ENCODE measurements around the gene LAMTOR3.

The LAMTOR3 gene

DNA sequence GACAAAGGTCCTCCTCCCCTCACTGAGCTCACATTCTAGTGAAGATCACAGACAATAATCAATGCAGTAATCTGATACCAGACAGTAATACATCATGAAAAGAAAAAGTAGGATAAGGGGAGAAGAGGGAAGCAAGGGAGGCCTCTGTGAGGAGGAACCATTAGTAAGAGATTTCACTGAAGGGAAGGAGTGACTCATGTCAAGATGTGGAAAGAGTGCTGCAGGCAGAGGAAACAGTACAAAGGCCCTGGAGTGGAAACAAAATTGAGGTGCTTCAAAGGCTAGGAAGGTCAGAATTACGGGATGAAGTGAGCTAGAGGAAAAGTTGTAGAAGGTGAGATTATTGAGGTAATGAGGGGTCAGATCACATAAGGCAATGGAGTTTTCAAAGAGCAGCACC, 38.1 kb downstream of the LAMTOR3 start:
- H3K36me3 ChIP-seq (ENCODE audit: control insufficient read depth in 4 of 4, insufficient read depth in 4 of 4, low read length in 3 of 4) = peaks cover 0 to 16% (median 12%) of the 10 kb centered on the region in 4 experiments
- H3K27ac ChIP-seq (ENCODE audit: insufficient read depth in 1 of 2, low read depth in 1 of 2, low read length in 2 of 2, poor library complexity in 1 of 2, severe bottlenecking in 2 of 2) = peak overlapping the region; percentile 34 to 67
- no peaks in the 10 kb centered on the region for H3K27me3 ChIP-seq (replicated peaks in 2 of 5; ENCODE audit: control insufficient read depth in 4 of 5, insufficient read depth in 5 of 5, low read length in 4 of 5)
- ChIA-PET POLR2A (no interaction called here), CTCF (interaction anchor here (0.9 to 1.6 kb wide), 5 partner anchors 9 to 47 kb away, joined by 3 to 6 read pairs (median 3); partner anchors contain the start of gene DAPP1)
- peaks cover 20 to 54% (median 28%) of the 10 kb centered on the region in 4 experiments for H3K4me1 ChIP-seq (ENCODE audit: control extremely low read depth in 1 of 4, control insufficient read depth in 4 of 4, insufficient read depth in 4 of 4, low read length in 3 of 4)
- no peaks in the 10 kb centered on the region for H3K9me3 ChIP-seq (ENCODE audit: control extremely low read depth in 1 of 5, control insufficient read depth in 4 of 5, insufficient read depth in 2 of 5, low read depth in 1 of 5, low read length in 4 of 5)
- peak in 2 of 3 donors; percentile 65 to 77 for DNase-seq
- WGBS (ENCODE audit: insufficient coverage) = 62% methylated on average over 1 of the region's 1 CpG
- H3K4me3 ChIP-seq (ENCODE audit: control insufficient read depth in 1 of 7, extremely low read depth in 1 of 7, insufficient read depth in 4 of 7, low read depth in 2 of 7, low read length in 6 of 7) = peak overlapping the region in 2 of 7 experiments; percentile 36

DNA sequence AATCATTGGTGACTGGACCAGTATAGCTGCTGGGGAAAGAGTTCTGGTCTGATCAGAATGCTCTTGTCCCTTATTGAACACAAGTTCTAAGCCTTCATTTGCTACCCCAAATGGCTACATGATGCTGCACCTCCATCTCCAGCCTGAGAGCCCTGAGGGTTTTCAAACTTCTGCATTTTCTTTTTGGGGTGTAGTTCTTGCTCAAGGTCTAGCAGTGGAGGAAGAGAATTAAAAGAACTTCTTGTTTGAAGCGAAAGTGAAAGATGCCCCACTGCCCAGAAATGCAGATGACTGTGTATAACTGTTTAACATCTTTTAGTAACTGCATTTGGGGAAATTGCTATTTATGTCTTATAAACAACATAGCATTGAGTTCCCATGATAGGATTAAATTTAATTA, 38.5 kb downstream of the LAMTOR3 start:
- peak; percentile 66 to 95 (median 93) for DNase-seq
- ChIA-PET CTCF (interaction anchor here (0.7 to 1.6 kb wide), 4 partner anchors 8 to 47 kb away, joined by 3 to 6 read pairs (median 4); partner anchors contain the start of gene DAPP1), POLR2A (no interaction called here)
- peak overlapping the region in 3 of 7 experiments; percentile 5 to 36 (median 36) for H3K4me3 ChIP-seq (ENCODE audit: control insufficient read depth in 1 of 7, extremely low read depth in 1 of 7, insufficient read depth in 4 of 7, low read depth in 2 of 7, low read length in 6 of 7)
- H3K36me3 ChIP-seq (ENCODE audit: control insufficient read depth in 4 of 4, insufficient read depth in 4 of 4, low read length in 3 of 4) = peaks cover 0 to 16% (median 12%) of the 10 kb centered on the region in 4 experiments
- peak overlapping the region; percentile 34 to 67 for H3K27ac ChIP-seq (ENCODE audit: insufficient read depth in 1 of 2, low read depth in 1 of 2, low read length in 2 of 2, poor library complexity in 1 of 2, severe bottlenecking in 2 of 2)
- H3K4me1 ChIP-seq (ENCODE audit: control extremely low read depth in 1 of 4, control insufficient read depth in 4 of 4, insufficient read depth in 4 of 4, low read length in 3 of 4) = peaks cover 20 to 49% (median 26%) of the 10 kb centered on the region in 4 experiments
- no peaks in the 10 kb centered on the region for H3K27me3 ChIP-seq (replicated peaks in 2 of 5; ENCODE audit: control insufficient read depth in 4 of 5, insufficient read depth in 5 of 5, low read length in 4 of 5)
- WGBS (ENCODE audit: insufficient coverage) = no CpG with 5 or more reads among the region's 1 CpG
- H3K9me3 ChIP-seq (ENCODE audit: control extremely low read depth in 1 of 5, control insufficient read depth in 4 of 5, insufficient read depth in 2 of 5, low read depth in 1 of 5, low read length in 4 of 5) = no peaks in the 10 kb centered on the region

DNA sequence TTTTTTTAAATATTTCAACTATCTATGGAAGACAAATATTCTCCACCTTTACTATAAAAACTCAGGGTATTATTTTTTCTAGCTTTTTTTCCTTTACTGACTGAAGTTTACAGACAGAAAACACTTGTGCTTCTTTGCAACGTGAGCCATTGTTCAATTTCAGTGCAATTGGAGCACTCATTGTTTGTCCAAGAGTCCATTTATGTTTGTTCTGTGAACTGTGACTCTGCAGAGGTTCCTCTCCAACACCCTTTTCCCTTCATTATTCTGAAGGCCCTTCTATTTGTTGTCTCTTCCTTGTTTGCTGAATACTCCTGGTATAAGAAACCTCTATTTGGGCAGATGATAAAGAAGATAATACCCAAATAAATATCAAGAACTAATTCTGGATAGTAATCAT, 40.2 kb downstream of the LAMTOR3 start:
- Histone ChIP-seq H3K27me3 (replicated peaks in 2 of 5; ENCODE audit: control insufficient read depth in 4 of 5, insufficient read depth in 5 of 5, low read length in 4 of 5) (no peaks in the 10 kb centered on the region), H3K36me3 (ENCODE audit: control insufficient read depth in 4 of 4, insufficient read depth in 4 of 4, low read length in 3 of 4) (peaks cover 0 to 14% (median 12%) of the 10 kb centered on the region in 4 experiments), H3K27ac (ENCODE audit: insufficient read depth in 1 of 2, low read depth in 1 of 2, low read length in 2 of 2, poor library complexity in 1 of 2, severe bottlenecking in 2 of 2) (no peak overlapping the region), H3K9me3 (ENCODE audit: control extremely low read depth in 1 of 5, control insufficient read depth in 4 of 5, insufficient read depth in 2 of 5, low read depth in 1 of 5, low read length in 4 of 5) (no peaks in the 10 kb centered on the region), H3K4me1 (ENCODE audit: control extremely low read depth in 1 of 4, control insufficient read depth in 4 of 4, insufficient read depth in 4 of 4, low read length in 3 of 4) (peaks cover 20 to 36% (median 26%) of the 10 kb centered on the region in 4 experiments), H3K4me3 (ENCODE audit: control insufficient read depth in 1 of 7, extremely low read depth in 1 of 7, insufficient read depth in 4 of 7, low read depth in 2 of 7, low read length in 6 of 7) (no peak overlapping the region)
- WGBS (ENCODE audit: insufficient coverage) = no CpG with 5 or more reads among the region's 1 CpG
- CTCF ChIA-PET = interaction anchor here (1.3 to 2.4 kb wide), 2 partner anchors 11 to 24 kb away, joined by 6 to 7 read pairs; no protein-coding TSS in a partner anchor
- no peak for DNase-seq
- POLR2A ChIA-PET = no interaction called here

DNA sequence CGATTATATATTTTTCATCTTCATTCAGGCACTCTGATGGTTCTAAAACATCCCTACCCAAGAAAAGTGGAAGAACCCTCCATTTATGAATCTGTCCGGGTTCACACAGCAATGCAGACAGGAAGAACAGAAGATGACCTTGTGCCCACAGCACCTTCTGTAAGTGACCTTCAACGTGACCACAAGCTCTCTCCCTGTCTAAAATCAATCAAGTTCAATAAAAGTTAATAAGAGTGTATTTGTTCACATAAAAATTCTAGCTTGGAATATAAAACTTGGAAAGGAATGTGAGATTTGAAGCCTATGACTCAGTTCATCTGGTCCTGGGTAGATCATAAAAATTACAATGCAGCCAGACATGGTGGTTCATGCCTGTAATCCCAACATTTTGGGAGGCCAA, 41.0 kb downstream of the LAMTOR3 start:
- Histone ChIP-seq H3K36me3 (ENCODE audit: control insufficient read depth in 4 of 4, insufficient read depth in 4 of 4, low read length in 3 of 4) (peaks cover 0 to 14% (median 12%) of the 10 kb centered on the region in 4 experiments), H3K27me3 (replicated peaks in 2 of 5; ENCODE audit: control insufficient read depth in 4 of 5, insufficient read depth in 5 of 5, low read length in 4 of 5) (no peaks in the 10 kb centered on the region), H3K4me1 (ENCODE audit: control extremely low read depth in 1 of 4, control insufficient read depth in 4 of 4, insufficient read depth in 4 of 4, low read length in 3 of 4) (peaks cover 20 to 36% (median 26%) of the 10 kb centered on the region in 4 experiments), H3K4me3 (ENCODE audit: control insufficient read depth in 1 of 7, extremely low read depth in 1 of 7, insufficient read depth in 4 of 7, low read depth in 2 of 7, low read length in 6 of 7) (no peak overlapping the region), H3K27ac (ENCODE audit: insufficient read depth in 1 of 2, low read depth in 1 of 2, low read length in 2 of 2, poor library complexity in 1 of 2, severe bottlenecking in 2 of 2) (no peak overlapping the region), H3K9me3 (ENCODE audit: control extremely low read depth in 1 of 5, control insufficient read depth in 4 of 5, insufficient read depth in 2 of 5, low read depth in 1 of 5, low read length in 4 of 5) (no peaks in the 10 kb centered on the region)
- ChIA-PET POLR2A (no interaction called here), CTCF (interaction anchor here (2.2 to 2.4 kb wide), 2 partner anchors 23 to 42 kb away, joined by 7 read pairs; no protein-coding TSS in a partner anchor)
- DNase-seq = no peak
- WGBS (ENCODE audit: insufficient coverage) = 100% methylated on average over 2 of the region's 3 CpGs

DNA sequence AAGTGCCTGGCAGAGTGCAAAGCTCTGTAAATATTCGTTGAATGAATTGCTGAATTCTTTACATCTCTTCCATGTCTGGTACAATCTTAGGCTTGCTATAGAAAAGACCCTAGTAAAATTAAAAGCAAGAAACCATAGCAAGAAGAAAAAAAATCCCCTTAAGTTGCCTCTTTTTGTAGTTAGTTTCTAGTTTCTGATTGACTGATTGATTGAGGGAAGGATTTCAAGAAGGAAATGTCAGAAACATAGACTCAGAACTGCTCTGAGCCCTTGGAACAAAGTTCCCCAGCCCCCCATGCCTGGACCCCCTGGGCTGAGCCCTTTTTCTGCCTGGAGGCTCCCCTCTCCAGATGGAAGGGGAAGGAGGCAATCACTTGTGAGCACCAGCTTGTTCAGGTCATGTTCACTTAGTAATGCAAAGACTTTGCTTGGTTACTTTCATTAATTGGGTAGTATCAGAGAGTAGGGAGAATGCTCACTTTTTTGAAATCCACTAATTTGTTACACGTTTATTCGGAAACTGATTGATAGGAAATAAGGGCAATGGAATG, 42.0 kb downstream of the LAMTOR3 start:
- peaks cover 18 to 32% (median 26%) of the 10 kb centered on the region in 4 experiments for H3K4me1 ChIP-seq (ENCODE audit: control extremely low read depth in 1 of 4, control insufficient read depth in 4 of 4, insufficient read depth in 4 of 4, low read length in 3 of 4)
- POLR2A ChIA-PET = no interaction called here
- no peak overlapping the region for H3K4me3 ChIP-seq (ENCODE audit: control insufficient read depth in 1 of 7, extremely low read depth in 1 of 7, insufficient read depth in 4 of 7, low read depth in 2 of 7, low read length in 6 of 7)
- 93% methylated on average over 2 of the region's 3 CpGs for WGBS (ENCODE audit: insufficient coverage)
- DNase-seq = no peak
- H3K27ac ChIP-seq (ENCODE audit: insufficient read depth in 1 of 2, low read depth in 1 of 2, low read length in 2 of 2, poor library complexity in 1 of 2, severe bottlenecking in 2 of 2) = no peak overlapping the region
- CTCF ChIA-PET = interaction anchor here (2.2 to 2.4 kb wide), 2 partner anchors 22 to 41 kb away, joined by 7 read pairs; no protein-coding TSS in a partner anchor
- H3K27me3 ChIP-seq (replicated peaks in 2 of 5; ENCODE audit: control insufficient read depth in 4 of 5, insufficient read depth in 5 of 5, low read length in 4 of 5) = no peaks in the 10 kb centered on the region
- H3K36me3 ChIP-seq (ENCODE audit: control insufficient read depth in 4 of 4, insufficient read depth in 4 of 4, low read length in 3 of 4) = peaks cover 0 to 14% (median 12%) of the 10 kb centered on the region in 4 experiments
- no peaks in the 10 kb centered on the region for H3K9me3 ChIP-seq (ENCODE audit: control extremely low read depth in 1 of 5, control insufficient read depth in 4 of 5, insufficient read depth in 2 of 5, low read depth in 1 of 5, low read length in 4 of 5)

DNA sequence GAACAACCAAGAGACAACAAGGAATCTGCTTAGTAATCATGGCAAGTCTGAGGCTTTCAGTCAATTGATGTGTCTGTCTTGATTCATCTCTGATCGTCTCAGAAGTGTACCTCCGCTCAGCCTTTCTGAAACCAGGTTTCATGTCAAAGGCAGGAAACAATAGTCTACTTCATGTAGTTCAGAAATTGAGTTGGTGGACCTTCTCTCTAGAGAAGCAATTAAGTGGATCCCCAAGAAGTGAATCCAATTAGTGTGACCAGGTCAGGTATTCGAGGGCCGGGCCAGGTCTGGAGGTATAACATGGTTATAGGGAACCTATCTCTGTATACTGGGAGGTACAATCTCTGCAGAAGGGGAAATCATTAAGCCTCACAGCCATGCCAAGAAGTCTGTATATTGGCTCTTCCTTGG, 45.6 kb downstream of the LAMTOR3 start:
- Histone ChIP-seq H3K4me1 (ENCODE audit: control extremely low read depth in 1 of 4, control insufficient read depth in 4 of 4, insufficient read depth in 4 of 4, low read length in 3 of 4) (peaks cover 12 to 20% (median 18%) of the 10 kb centered on the region in 4 experiments), H3K27me3 (replicated peaks in 2 of 5; ENCODE audit: control insufficient read depth in 4 of 5, insufficient read depth in 5 of 5, low read length in 4 of 5) (no peaks in the 10 kb centered on the region), H3K4me3 (ENCODE audit: control insufficient read depth in 1 of 7, extremely low read depth in 1 of 7, insufficient read depth in 4 of 7, low read depth in 2 of 7, low read length in 6 of 7) (no peak overlapping the region), H3K27ac (ENCODE audit: insufficient read depth in 1 of 2, low read depth in 1 of 2, low read length in 2 of 2, poor library complexity in 1 of 2, severe bottlenecking in 2 of 2) (no peak overlapping the region), H3K9me3 (ENCODE audit: control extremely low read depth in 1 of 5, control insufficient read depth in 4 of 5, insufficient read depth in 2 of 5, low read depth in 1 of 5, low read length in 4 of 5) (no peaks in the 10 kb centered on the region), H3K36me3 (ENCODE audit: control insufficient read depth in 4 of 4, insufficient read depth in 4 of 4, low read length in 3 of 4) (peaks cover 0 to 11% (median 8%) of the 10 kb centered on the region in 4 experiments)
- 98% methylated on average over 4 of the region's 4 CpGs for WGBS (ENCODE audit: insufficient coverage)
- DNase-seq = no peak
- ChIA-PET CTCF (interaction anchor here (2.1 kb wide), 1 partner anchor 37 kb away, joined by 10 read pairs; no protein-coding TSS in a partner anchor), POLR2A (no interaction called here)

DNA sequence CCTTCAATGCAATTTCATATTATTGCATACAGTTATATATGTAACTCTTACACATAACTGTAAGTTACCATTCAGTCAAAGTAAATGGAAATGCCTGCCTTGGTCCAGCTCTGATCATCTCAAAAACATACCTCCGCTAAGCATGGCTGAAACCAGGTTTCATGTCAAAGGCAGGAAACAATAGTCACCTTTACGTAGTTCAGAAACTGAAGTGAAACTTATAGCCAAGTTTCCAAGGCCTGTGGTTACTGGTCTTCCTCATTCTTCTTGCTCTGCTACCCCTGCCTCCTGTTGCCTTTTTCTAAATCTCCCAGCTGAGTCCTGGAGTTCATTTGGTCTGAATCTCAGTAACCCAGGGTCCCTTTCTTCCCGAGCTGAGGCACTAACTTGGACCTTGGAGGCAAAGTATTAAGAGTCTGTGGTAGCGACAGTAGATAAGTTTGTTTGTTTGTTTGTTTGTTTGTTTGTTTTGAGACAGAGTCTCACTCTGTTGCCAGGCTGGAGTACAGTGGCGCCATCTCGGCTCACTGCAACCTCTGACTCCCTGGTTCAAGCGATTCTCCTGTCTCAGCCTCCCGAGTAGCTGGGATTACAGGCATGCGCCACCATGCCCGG, 46.8 kb downstream of the LAMTOR3 start:
- Histone ChIP-seq H3K27me3 (replicated peaks in 2 of 5; ENCODE audit: control insufficient read depth in 4 of 5, insufficient read depth in 5 of 5, low read length in 4 of 5) (no peaks in the 10 kb centered on the region), H3K36me3 (ENCODE audit: control insufficient read depth in 4 of 4, insufficient read depth in 4 of 4, low read length in 3 of 4) (peaks cover 0 to 9% (median 4%) of the 10 kb centered on the region in 4 experiments), H3K4me1 (ENCODE audit: control extremely low read depth in 1 of 4, control insufficient read depth in 4 of 4, insufficient read depth in 4 of 4, low read length in 3 of 4) (peaks cover 12 to 20% (median 18%) of the 10 kb centered on the region in 4 experiments), H3K4me3 (ENCODE audit: control insufficient read depth in 1 of 7, extremely low read depth in 1 of 7, insufficient read depth in 4 of 7, low read depth in 2 of 7, low read length in 6 of 7) (peak overlapping the region in 2 of 7 experiments; percentile 34), H3K9me3 (ENCODE audit: control extremely low read depth in 1 of 5, control insufficient read depth in 4 of 5, insufficient read depth in 2 of 5, low read depth in 1 of 5, low read length in 4 of 5) (no peaks in the 10 kb centered on the region), H3K27ac (ENCODE audit: insufficient read depth in 1 of 2, low read depth in 1 of 2, low read length in 2 of 2, poor library complexity in 1 of 2, severe bottlenecking in 2 of 2) (peak overlapping the region in 1 of 2 experiments; percentile 57)
- POLR2A ChIA-PET = no interaction called here
- 56% methylated on average over 6 of the region's 10 CpGs for WGBS (ENCODE audit: insufficient coverage)
- peak in 2 of 3 donors; percentile 64 to 75 for DNase-seq
- CTCF ChIA-PET = interaction anchor here (0.8 to 2.1 kb wide), 4 partner anchors 9 to 36 kb away, joined by 3 to 10 read pairs (median 4); no protein-coding TSS in a partner anchor
